Activated naive CD8-positive, alpha-beta T cell treated with anti-CD3 and anti-CD28 coated beads, Interleukin-2, amount 50 U/mL, for 24 hours (primary cell): ENCODE results near the gene CHRNB1.

Experiments used
- ATAC-seq: fragments of 150-1000 bp; cut with Tn5 transposase; one replicate; pipeline ENCODE4 v1.10.0; 2021
- DNase-seq: peaks from one replicate; pipeline ENCODE4 v3.0.0; 2021
- H3K27ac Mint-ChIP-seq: one replicate; pipeline ENCODE4 v1.8.0; 2021; ENCODE audit warnings: mild to moderate bottlenecking, mixed read lengths
- H3K27me3 Mint-ChIP-seq: one replicate; pipeline ENCODE4 v1.8.0; 2021; ENCODE audit warnings: mixed read lengths
- H3K36me3 Mint-ChIP-seq: one replicate; pipeline ENCODE4 v1.8.0; 2021; ENCODE audit warnings: low read depth, mixed read lengths
- H3K4me1 Mint-ChIP-seq: one replicate; pipeline ENCODE4 v1.8.0; 2021; ENCODE audit warnings: mixed read lengths
- H3K4me3 Mint-ChIP-seq: one replicate; pipeline ENCODE4 v1.8.0; 2021; ENCODE audit warnings: mild to moderate bottlenecking, moderate library complexity, mixed read lengths
- H3K9me3 Mint-ChIP-seq: one replicate; pipeline ENCODE4 v1.8.0; 2021; ENCODE audit warnings: mixed read lengths

CHRNB1 gene

DNA sequence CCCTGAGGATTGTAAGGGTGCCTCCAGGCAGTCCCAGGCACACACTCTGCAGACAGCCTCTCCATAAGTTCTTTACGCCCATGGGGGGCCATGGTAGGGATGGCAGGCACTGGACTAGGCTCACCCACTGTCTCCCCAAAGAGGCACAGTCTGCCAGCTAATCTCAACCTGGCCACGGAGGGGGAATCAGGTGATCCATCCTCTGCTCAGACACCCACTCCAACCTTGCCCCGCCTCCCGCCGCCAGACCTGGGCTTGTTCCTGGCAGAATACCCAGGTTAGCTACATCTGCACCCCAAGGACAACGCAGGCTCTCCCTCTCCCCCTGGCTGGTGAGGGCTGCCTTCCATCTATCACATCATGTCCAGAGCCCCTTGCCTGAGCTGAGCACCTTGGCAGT is 36.0 kb upstream of the CHRNB1 start:
- ATAC-seq (no peak), DNase-seq (no peak)
- Mint-ChIP-seq H3K9me3 (no peaks in the 10 kb centered on the region), H3K36me3 (no peaks in the 10 kb centered on the region), H3K27me3 (peaks cover 3% of the 10 kb centered on the region), H3K27ac (peak overlapping the region; percentile 6), H3K4me1 (peaks cover 12% of the 10 kb centered on the region), H3K4me3 (peak overlapping the region; percentile 10)

DNA sequence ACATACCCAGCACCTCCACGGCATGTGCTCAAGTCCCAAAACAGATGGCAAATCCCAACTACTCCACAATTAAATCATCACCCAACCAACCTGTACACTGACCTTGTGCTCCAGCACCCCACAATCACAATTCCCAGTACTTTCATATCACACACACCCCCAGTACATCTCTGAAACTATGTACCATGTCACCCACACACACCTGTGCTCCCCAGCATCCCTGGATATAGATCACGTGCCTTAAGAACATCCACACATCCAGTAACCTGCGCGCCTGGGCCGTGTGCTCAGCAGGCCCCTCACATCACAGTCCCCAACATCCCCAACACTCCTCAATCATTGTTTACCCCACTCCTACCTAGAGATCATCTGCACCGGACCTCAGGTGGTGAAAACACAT is 35.1 kb upstream of the CHRNB1 start:
- ATAC-seq, result no peak

DNA sequence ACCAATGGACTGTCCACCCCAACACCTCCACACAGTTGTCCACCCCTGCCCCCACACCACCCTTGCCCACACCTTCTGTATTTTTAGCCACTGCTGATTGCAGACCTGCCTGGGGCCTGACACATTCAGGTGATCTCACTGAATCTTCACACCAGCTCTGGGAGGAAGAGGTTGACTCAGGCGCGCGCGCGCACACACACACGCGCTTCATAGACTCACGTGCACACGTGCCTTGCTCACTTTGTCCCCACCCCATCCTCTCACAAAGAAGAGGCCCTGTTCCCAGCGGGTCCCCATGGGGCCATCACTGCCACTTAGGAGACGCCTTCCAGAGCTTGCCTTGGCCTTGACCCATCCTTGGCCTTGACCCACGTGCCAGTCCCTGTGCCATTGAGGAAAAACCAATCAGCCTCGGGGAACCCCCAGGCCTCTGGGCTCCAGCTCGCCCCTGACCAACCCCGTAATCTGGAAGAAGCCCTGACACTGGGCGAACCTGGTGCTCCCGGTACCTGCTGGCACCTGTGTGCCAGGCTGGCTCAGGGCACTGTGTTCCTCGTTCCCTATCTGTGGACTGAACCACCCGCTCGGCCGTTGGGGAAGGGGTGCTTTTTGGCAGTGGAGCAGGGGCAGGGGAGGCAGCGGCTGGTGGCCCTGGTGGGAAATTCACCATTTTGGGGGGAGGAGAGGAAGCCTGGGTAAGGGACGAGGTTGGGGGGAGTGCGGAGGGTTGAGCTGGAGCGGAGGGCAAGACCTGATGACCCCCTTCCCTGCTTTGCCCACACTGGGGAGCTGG is 34.0 kb upstream of the CHRNB1 start:
- no peak overlapping the region for H3K27ac Mint-ChIP-seq
- peaks cover 7% of the 10 kb centered on the region for H3K4me1 Mint-ChIP-seq
- peaks cover 3% of the 10 kb centered on the region for H3K27me3 Mint-ChIP-seq
- DNase-seq (no peak), ATAC-seq (no peak)
- no peak overlapping the region for H3K4me3 Mint-ChIP-seq
- H3K9me3 Mint-ChIP-seq, result no peaks in the 10 kb centered on the region
- H3K36me3 Mint-ChIP-seq, result no peaks in the 10 kb centered on the region

More for the DNA sequence above, 35.1 kb upstream of the CHRNB1 start:
- Mint-ChIP-seq H3K27ac (no peak overlapping the region), H3K9me3 (no peaks in the 10 kb centered on the region), H3K4me1 (peaks cover 12% of the 10 kb centered on the region), H3K4me3 (no peak overlapping the region), H3K27me3 (peaks cover 3% of the 10 kb centered on the region), H3K36me3 (no peaks in the 10 kb centered on the region)
- DNase-seq, result no peak

DNA sequence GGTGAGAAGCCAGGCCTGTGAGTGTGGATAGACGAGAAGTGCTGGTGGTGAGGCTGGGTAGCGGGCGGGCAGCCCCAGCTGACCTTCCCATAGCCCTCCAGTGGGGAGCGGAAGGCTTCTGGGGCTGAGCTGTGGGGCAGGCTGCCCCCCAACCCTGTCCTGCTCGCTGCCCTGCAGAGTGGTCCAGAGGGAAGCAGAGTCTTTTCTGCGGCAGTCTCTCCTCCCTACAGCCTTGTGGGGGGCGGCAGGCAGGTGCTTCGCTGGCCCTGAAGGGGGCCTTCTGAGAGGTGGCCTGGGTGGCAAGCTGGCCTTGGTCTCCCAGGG is 33.5 kb upstream of the CHRNB1 start:
- ATAC-seq, result no peak
- Mint-ChIP-seq H3K27me3 (no peaks in the 10 kb centered on the region), H3K4me1 (peaks cover 4% of the 10 kb centered on the region), H3K4me3 (no peak overlapping the region), H3K27ac (no peak overlapping the region), H3K36me3 (no peaks in the 10 kb centered on the region), H3K9me3 (no peaks in the 10 kb centered on the region)
- DNase-seq, result no peak

DNA sequence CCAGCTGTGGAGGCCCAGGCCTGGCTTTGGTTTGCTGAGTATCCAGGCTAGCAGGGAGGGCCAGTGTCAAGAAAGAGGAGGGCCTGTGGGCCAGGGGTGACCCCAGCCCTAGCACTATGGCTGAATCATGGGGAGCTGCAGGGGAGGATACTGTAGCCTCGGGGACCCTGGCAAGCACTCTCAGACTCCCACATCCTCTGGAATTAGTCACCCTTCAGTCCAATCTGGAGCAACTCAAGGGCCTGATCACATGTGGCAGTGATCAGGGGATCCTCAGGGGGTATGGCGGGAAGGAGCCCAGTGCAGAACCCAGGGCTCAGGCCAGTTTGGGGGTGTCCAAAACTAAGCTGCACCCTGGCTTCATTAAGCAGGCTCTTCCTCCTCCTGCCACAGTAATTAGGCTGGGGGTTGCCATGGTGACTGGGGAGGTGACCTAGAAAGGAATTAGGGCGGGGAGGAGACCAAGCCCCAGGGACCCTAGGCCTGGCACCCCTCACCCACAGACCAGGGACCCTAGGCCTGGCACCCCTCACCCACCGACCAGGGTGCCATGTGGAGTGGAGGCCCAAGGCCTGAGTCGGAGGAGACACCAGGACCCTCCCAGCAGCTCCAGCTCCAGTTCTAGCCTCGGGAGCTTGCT is 31.4 kb upstream of the CHRNB1 start:
- DNase-seq (no peak), ATAC-seq (peak; percentile 33)
- Mint-ChIP-seq H3K4me1 (peaks cover 2% of the 10 kb centered on the region), H3K4me3 (no peak overlapping the region), H3K9me3 (no peaks in the 10 kb centered on the region), H3K27ac (no peak overlapping the region), H3K36me3 (no peaks in the 10 kb centered on the region), H3K27me3 (no peaks in the 10 kb centered on the region)

DNA sequence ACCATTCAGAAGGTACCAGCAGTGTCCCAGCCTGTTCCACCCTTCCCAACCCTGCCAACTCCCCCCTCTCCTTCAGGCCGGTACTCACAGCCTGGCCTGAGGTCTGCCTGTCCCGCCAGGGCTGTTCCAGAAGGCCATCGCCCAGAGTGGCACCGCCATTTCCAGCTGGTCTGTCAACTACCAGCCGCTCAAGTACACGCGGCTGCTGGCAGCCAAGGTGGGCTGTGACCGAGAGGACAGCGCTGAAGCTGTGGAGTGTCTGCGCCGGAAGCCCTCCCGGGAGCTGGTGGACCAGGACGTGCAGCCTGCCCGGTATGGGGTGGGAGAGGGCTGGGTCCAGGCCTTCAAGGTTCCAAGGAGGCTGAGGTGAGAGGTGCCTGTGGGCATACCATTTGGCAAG is 30.0 kb upstream of the CHRNB1 start:
- Mint-ChIP-seq H3K27me3 (no peaks in the 10 kb centered on the region), H3K4me1 (no peaks in the 10 kb centered on the region), H3K36me3 (no peaks in the 10 kb centered on the region), H3K9me3 (no peaks in the 10 kb centered on the region), H3K4me3 (no peak overlapping the region), H3K27ac (no peak overlapping the region)
- DNase-seq (no peak), ATAC-seq (no peak)

DNA sequence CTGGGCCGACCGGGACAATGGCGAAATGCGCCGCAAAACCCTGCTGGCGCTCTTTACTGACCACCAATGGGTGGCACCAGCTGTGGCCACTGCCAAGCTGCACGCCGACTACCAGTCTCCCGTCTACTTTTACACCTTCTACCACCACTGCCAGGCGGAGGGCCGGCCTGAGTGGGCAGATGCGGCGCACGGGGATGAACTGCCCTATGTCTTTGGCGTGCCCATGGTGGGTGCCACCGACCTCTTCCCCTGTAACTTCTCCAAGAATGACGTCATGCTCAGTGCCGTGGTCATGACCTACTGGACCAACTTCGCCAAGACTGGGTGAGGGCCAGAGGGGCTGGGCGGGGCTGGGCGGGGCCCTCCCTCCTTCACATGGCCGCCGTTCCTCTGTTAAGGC is 29.1 kb upstream of the CHRNB1 start:
- no peak for ATAC-seq
- no peak for DNase-seq
- Mint-ChIP-seq H3K27me3 (no peaks in the 10 kb centered on the region), H3K36me3 (no peaks in the 10 kb centered on the region), H3K27ac (no peak overlapping the region), H3K4me1 (no peaks in the 10 kb centered on the region), H3K4me3 (no peak overlapping the region), H3K9me3 (no peaks in the 10 kb centered on the region)

DNA sequence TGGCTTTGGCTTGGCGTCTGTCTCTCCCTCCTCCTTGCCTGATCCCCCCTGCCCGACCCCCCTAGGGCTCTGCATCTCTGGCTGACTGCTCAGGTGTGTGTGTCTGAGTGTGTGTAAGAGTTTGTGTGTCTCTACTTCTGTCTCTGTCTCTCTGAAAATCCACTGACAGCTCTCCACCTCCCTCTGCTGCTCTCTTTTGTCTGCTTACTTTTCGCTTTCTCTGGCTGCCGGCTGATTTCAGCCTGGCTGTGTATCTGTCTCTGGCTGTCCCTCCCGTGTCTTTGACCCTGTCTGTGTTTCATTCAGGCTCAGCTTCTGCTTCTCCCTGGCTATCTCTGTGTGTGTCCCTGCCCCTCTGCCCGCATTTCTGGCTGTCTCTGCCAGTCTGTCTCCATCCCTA is 28.5 kb upstream of the CHRNB1 start:
- DNase-seq (no peak), ATAC-seq (no peak)
- H3K36me3 Mint-ChIP-seq, result no peaks in the 10 kb centered on the region
- peak overlapping the region; percentile 2 for H3K27ac Mint-ChIP-seq
- no peaks in the 10 kb centered on the region for H3K4me1 Mint-ChIP-seq
- no peaks in the 10 kb centered on the region for H3K27me3 Mint-ChIP-seq
- no peaks in the 10 kb centered on the region for H3K9me3 Mint-ChIP-seq
- no peak overlapping the region for H3K4me3 Mint-ChIP-seq

DNA sequence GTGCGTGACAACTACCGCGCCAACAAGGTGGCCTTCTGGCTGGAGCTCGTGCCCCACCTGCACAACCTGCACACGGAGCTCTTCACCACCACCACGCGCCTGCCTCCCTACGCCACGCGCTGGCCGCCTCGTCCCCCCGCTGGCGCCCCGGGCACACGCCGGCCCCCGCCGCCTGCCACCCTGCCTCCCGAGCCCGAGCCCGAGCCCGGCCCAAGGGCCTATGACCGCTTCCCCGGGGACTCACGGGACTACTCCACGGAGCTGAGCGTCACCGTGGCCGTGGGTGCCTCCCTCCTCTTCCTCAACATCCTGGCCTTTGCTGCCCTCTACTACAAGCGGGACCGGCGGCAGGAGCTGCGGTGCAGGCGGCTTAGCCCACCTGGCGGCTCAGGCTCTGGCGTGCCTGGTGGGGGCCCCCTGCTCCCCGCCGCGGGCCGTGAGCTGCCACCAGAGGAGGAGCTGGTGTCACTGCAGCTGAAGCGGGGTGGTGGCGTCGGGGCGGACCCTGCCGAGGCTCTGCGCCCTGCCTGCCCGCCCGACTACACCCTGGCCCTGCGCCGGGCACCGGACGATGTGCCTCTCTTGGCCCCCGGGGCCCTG is 27.7 kb upstream of the CHRNB1 start:
- H3K4me1 Mint-ChIP-seq, result no peaks in the 10 kb centered on the region
- no peaks in the 10 kb centered on the region for H3K9me3 Mint-ChIP-seq
- DNase-seq, result no peak
- H3K27me3 Mint-ChIP-seq, result no peaks in the 10 kb centered on the region
- no peak overlapping the region for H3K27ac Mint-ChIP-seq
- H3K4me3 Mint-ChIP-seq, result no peak overlapping the region
- H3K36me3 Mint-ChIP-seq, result no peaks in the 10 kb centered on the region
- no peak for ATAC-seq

DNA sequence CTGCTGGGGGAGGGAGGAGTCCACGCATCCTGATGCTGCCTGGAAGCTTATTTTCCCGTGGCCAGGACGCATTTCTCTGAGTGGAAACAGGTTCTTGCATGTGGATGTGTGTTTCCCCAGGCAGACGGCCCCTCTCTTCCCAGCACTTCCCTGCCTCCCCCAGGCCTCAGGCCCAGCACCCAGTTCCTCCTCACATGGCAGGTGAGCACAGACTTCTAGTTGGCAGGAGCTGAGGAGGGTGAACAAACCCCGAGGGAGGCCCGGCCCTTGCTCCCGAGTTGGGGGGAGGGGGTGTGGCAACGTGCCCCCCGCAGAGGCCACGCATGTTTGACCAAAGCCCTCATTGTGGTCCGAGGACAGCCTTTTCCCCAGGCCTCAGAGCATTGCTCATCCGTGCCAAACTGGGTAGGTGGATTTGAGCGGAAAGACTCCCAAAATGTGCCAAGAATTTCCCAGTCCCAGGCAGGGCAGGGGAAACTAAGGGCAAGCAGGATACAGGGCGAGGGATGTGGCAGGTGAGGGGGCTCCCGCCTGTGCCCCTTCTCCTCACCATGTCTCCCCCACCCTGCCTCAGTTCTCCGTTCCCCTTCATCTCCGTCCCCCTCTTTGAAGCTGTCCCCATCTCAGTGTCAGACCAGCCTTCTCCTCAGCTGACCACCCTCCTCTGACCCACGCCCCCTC is 26.2 kb upstream of the CHRNB1 start:
- Mint-ChIP-seq H3K27me3 (no peaks in the 10 kb centered on the region), H3K36me3 (no peaks in the 10 kb centered on the region), H3K4me1 (no peaks in the 10 kb centered on the region), H3K4me3 (no peak overlapping the region), H3K27ac (no peak overlapping the region), H3K9me3 (no peaks in the 10 kb centered on the region)
- DNase-seq (no peak), ATAC-seq (no peak)

DNA sequence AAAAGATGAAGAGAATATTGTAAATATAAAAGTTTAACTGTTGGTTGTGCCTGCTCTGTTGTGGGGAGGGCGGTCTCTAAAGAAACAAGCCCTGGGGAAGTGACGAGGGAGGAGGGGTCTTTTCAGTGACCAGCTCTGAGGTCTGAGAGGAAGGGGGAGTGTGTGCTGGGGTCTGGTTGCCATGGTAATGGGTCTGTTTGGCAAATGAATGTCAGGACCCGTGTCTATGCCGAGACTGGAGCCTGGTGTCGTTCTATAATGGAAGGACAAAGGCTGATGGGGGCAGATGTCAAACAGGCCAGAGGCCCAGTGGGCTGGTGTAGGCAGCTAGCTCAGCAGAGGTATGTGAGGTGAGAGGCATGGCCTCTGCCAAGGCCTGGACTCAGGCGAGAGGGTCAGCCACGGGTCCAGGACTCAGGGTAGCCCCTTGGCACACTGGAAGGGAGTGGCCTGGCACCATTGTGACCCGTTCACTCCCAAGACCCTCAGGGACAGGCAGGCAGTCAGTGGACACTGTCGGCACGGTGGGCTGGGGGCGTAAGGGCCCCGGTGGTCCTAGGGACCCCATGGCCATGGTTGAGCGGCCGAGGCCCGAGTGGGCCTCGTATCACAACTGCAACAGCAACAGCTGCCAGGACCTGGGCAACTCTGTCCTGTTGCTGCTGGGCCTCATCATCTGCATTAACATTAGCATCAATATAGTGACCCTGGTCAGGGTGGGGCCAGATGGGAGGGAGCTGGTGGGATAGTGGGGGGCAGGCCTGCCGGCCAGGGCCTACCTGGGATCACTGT is 24.8 kb upstream of the CHRNB1 start, which contains the start of gene SPEM1:
TSS of gene SPEM1 (plus strand) at position 506 of the 792 bp plus-strand sequence. CDS start at position 567, 61 bp downstream.
- Mint-ChIP-seq H3K27me3 (no peaks in the 10 kb centered on the region), H3K4me1 (no peaks in the 10 kb centered on the region), H3K4me3 (no peak within 1 kb of the TSS), H3K9me3 (no peaks in the 10 kb centered on the region), H3K27ac (no peak within 1 kb of the TSS), H3K36me3 (no peaks in the 10 kb centered on the region)
- ATAC-seq, result no peak
- DNase-seq, result no peak

DNA sequence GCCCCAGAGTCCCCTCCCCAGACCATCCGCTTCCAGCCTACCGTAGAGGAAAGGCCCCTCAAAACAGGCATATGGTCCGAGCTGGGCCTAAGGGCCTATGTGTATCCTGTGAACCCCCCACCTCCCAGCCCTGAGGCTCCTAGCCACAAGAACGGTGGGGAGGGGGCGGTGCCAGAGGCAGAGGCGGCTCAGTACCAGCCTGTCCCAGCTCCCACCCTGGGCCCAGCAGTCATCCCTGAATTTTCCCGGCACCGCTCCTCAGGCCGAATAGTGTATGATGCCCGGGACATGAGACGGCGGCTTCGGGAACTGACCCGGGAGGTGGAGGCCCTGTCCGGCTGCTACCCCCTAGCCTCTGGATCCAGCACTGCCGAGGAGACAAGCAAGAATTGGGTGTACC is 23.7 kb upstream of the CHRNB1 start:
- H3K4me1 Mint-ChIP-seq, result no peaks in the 10 kb centered on the region
- H3K36me3 Mint-ChIP-seq, result no peaks in the 10 kb centered on the region
- H3K27ac Mint-ChIP-seq, result no peak overlapping the region
- ATAC-seq (no peak), DNase-seq (no peak)
- H3K9me3 Mint-ChIP-seq, result no peaks in the 10 kb centered on the region
- H3K4me3 Mint-ChIP-seq, result no peak overlapping the region
- H3K27me3 Mint-ChIP-seq, result no peaks in the 10 kb centered on the region

DNA sequence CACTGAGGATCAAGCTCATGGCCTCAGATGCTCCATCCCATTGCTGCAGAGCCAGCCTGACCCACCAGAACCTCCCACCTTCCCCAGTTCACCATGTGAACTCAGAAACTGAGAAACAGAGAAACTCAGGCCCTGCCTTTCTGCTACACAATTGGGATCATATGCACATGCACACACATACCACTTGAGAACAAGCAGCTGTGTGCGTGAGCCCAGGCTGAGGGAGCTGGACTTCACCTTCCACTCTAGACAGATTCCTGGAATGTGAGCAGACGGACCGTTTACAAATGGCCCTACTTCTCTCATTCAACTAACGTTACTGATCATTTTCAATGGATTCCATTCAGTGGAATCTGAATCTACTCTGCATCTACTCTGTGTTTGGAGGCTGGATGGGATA is 21.2 kb upstream of the CHRNB1 start:
- no peaks in the 10 kb centered on the region for H3K9me3 Mint-ChIP-seq

DNA sequence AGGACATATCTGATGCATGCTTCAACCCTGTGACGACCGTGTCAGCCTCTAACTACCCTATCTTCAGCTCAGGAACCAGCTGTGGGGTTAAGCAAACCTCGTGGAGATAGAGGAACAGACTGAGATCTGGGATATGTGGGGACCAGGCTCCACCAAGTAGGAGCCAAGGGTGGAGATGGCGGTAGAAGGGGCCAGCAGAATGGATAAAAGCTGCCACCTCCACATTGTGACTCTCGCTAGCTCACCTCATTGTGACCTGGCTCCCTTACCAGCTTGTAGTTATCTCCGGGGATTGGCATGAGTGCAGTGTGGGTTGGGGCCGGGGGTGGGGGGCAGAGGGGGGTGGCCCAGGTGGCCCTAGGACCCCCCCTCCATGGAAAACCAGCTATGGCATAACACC is 19.5 kb upstream of the CHRNB1 start, which contains the start of gene SPEM2:
TSS of gene SPEM2 (plus strand) at position 301 of the 400 bp plus-strand sequence. CDS start at position 374, 73 bp downstream.
- Mint-ChIP-seq H3K27me3 (no peaks in the 10 kb centered on the region), H3K27ac (no peak within 1 kb of the TSS), H3K4me3 (no peak within 1 kb of the TSS), H3K4me1 (no peaks in the 10 kb centered on the region), H3K36me3 (no peaks in the 10 kb centered on the region), H3K9me3 (no peaks in the 10 kb centered on the region)
- DNase-seq (no peak), ATAC-seq (no peak)

More for the DNA sequence above, 21.2 kb upstream of the CHRNB1 start:
- Mint-ChIP-seq H3K4me3 (no peak overlapping the region), H3K4me1 (no peaks in the 10 kb centered on the region), H3K27me3 (no peaks in the 10 kb centered on the region), H3K36me3 (no peaks in the 10 kb centered on the region), H3K27ac (no peak overlapping the region)
- DNase-seq (no peak), ATAC-seq (no peak)
